AG09309 (cell line): ENCODE data around the gene GASK1A.

Experiments
- DNase-seq: peaks from one replicate; pipeline ENCODE4 v3.0.0-alpha.2; 2010; ENCODE audit warnings: low read depth
- H3K4me3 ChIP-seq: 2 replicates; pipeline ENCODE4 v1.5.1; 2011; ENCODE audit warnings: mild to moderate bottlenecking, low read depth, low read length, moderate library complexity; ENCODE audit not compliant: control insufficient read depth
- CTCF ChIP-seq: IDR thresholded peaks from 2 replicates; pipeline ENCODE4 v1.5.1; 2011; ENCODE audit warnings: mild to moderate bottlenecking, low read depth, low read length, inconsistent platforms; ENCODE audit not compliant: insufficient read depth, control insufficient read depth; ENCODE audit errors: missing control alignments

Gene GASK1A

GRCh38 chr3:43014241-43014640 lies 35.1 kb downstream of the GASK1A start:
- no peak overlapping the region for H3K4me3 ChIP-seq
- no peak for DNase-seq
- TF ChIP-seq CTCF: no peak

- no peak for DNase-seq
- no peak overlapping the region for H3K4me3 ChIP-seq
- no peak for TF ChIP-seq CTCF
These were observed 35.8 kb downstream of the GASK1A start for GRCh38 chr3:43014956-43015355.

GRCh38 chr3:43015572-43015971 lies 36.5 kb downstream of the GASK1A start:
- no peak for DNase-seq
- TF ChIP-seq CTCF: no peak
- no peak overlapping the region for H3K4me3 ChIP-seq

GRCh38 chr3:43015991-43016865 lies 37.1 kb downstream of the GASK1A start:
- TF ChIP-seq CTCF: no peak
- DNase-seq: no peak
- H3K4me3 ChIP-seq: no peak overlapping the region

- TF ChIP-seq CTCF: no peak
- no peak overlapping the region for H3K4me3 ChIP-seq
- DNase-seq: no peak
These were observed 37.9 kb downstream of the GASK1A start for GRCh38 chr3:43017004-43017403.

GRCh38 chr3:43017593-43018195 lies 38.6 kb downstream of the GASK1A start:
- DNase-seq: no peak
- no peak for TF ChIP-seq CTCF
- no peak overlapping the region for H3K4me3 ChIP-seq
